SK-N-SH (cell line): Measurements from ENCODE around the gene DYNLT2B.

Experiments used
- EP300 ChIP-seq, 2 experiments: IDR thresholded peaks; 2 replicates each; pipeline versions ENCODE4 v1.4.0 to v1.6.1; 2012; ENCODE audit warnings: borderline replicate concordance in 1 of 2, low read depth in 1 of 2, low read length in 1 of 2
- GABPA ChIP-seq: IDR thresholded peaks from 2 replicates; pipeline ENCODE4 v1.4.0; 2012; ENCODE audit warnings: low read depth, mild to moderate bottlenecking
- JUND ChIP-seq: IDR thresholded peaks from 2 replicates; pipeline ENCODE4 v1.4.0; 2012
- MXI1 ChIP-seq: IDR thresholded peaks from 2 replicates; pipeline ENCODE4 v1.6.1; 2012; ENCODE audit warnings: mild to moderate bottlenecking, low read depth, low read length, improper control_type of control experiment
- POLR2AphosphoS5 ChIP-seq: IDR thresholded peaks from 2 replicates; pipeline ENCODE4 v1.6.1; 2012; ENCODE audit warnings: low read depth, low read length
- RAD21 ChIP-seq: IDR thresholded peaks from 2 replicates; pipeline ENCODE4 v1.6.1; 2012; ENCODE audit warnings: mild to moderate bottlenecking, low read length
- RFX5 ChIP-seq: IDR thresholded peaks from 2 replicates; pipeline ENCODE4 v1.6.1; 2012; ENCODE audit warnings: mild to moderate bottlenecking, improper control_type of control experiment, low read length
- SIN3A ChIP-seq: IDR thresholded peaks from 2 replicates; pipeline ENCODE4 v1.6.1; 2012; ENCODE audit warnings: low read depth, mild to moderate bottlenecking, low read length, moderate library complexity, borderline replicate concordance
- TCF12 ChIP-seq: IDR thresholded peaks from 2 replicates; pipeline ENCODE4 v1.4.0; 2012
- TEAD4 ChIP-seq: IDR thresholded peaks from 2 replicates; pipeline ENCODE4 v1.4.0; 2012; ENCODE audit warnings: mild to moderate bottlenecking, borderline replicate concordance; ENCODE audit not compliant: insufficient read depth
- TF ChIP-seq, protein P1 (sequence below): fragments of 200-600 bp; sonication (generic); IDR thresholded peaks from 2 replicates; pipeline ENCODE4 v1.6.1; 2017; ENCODE audit warnings: antibody characterized with exemption, mild to moderate bottlenecking, moderate library complexity
- TF ChIP-seq, protein P2 (sequence below): fragments of 150-350 bp; IDR thresholded peaks from 2 replicates; pipeline ENCODE4 v1.6.1; 2017; ENCODE audit warnings: antibody characterized with exemption, low read length, low read depth, borderline replicate concordance

DNA sequence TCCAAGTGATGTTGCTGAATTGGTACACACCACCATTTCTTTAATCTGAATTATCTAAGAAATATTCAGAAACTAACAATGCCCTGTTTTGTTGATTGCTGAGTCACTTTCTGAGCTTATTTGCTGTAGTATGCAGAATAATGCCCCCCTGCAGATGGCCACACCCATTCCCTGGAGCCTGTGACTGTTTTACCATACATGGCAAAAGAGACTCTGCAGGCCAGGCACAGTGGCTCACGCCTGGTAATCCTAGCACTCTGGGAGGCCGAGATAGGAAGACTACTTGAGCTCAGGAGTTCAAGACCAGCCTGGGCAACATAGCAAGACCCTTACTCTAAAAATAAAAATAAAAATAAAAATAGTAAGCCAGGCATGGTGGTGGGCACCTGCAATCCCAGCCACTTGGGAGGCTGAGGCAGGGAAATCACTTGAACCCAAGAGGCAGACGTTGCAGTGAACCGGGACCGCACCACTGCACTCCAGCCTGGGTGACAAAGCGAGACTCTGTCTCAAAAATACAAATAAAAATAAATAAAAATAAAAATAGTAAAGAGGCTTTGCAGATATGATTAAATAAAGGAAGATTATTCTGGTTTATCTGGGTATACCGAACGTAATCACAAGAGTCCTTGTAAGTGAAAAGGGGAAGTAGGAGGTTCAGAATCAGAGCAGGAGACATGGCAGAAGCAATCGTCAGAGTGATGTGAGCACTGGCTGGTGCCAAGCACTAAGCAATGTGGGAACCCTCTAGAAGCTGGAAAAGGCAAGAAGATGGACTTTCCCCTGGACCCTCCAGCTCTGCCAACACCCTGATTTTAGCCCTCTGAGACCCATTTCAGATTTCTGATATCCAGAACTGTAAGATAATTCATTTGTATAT is 49.5 kb downstream of the DYNLT2B start:
- TF ChIP-seq, protein P1, sequence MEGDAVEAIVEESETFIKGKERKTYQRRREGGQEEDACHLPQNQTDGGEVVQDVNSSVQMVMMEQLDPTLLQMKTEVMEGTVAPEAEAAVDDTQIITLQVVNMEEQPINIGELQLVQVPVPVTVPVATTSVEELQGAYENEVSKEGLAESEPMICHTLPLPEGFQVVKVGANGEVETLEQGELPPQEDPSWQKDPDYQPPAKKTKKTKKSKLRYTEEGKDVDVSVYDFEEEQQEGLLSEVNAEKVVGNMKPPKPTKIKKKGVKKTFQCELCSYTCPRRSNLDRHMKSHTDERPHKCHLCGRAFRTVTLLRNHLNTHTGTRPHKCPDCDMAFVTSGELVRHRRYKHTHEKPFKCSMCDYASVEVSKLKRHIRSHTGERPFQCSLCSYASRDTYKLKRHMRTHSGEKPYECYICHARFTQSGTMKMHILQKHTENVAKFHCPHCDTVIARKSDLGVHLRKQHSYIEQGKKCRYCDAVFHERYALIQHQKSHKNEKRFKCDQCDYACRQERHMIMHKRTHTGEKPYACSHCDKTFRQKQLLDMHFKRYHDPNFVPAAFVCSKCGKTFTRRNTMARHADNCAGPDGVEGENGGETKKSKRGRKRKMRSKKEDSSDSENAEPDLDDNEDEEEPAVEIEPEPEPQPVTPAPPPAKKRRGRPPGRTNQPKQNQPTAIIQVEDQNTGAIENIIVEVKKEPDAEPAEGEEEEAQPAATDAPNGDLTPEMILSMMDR: no peak
- TF ChIP-seq, protein P2, sequence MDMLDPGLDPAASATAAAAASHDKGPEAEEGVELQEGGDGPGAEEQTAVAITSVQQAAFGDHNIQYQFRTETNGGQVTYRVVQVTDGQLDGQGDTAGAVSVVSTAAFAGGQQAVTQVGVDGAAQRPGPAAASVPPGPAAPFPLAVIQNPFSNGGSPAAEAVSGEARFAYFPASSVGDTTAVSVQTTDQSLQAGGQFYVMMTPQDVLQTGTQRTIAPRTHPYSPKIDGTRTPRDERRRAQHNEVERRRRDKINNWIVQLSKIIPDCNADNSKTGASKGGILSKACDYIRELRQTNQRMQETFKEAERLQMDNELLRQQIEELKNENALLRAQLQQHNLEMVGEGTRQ: no peak
- TF ChIP-seq RAD21: no peak
- peak; percentile 24; the same call in 1 of the 2 replicates for TF ChIP-seq JUND
- TF ChIP-seq TEAD4: no peak
- no peak for TF ChIP-seq EP300 (IDR thresholded peaks at IDR 0.05; ENCODE audit: borderline replicate concordance in 1 of 2, low read depth in 1 of 2, low read length in 1 of 2)
- TF ChIP-seq POLR2AphosphoS5: no peak
- no peak for TF ChIP-seq GABPA
- TF ChIP-seq TCF12: peak; percentile 23; the same call in 1 of the 2 replicates
- TF ChIP-seq RFX5: no peak
- no peak for TF ChIP-seq MXI1
- no peak for TF ChIP-seq SIN3A
